CD14-positive monocyte (primary cell): ENCODE measurements around the gene RALGAPA1. TPM values are rescaled to one million over a fixed set of nuclear protein-coding genes. Genes with fewer than 3 reads are reported as not detected.

Experiments
- DNase-seq, 3 donors: peaks; one replicate each; pipeline ENCODE4 v3.0.0-alpha.2; 2011 to 2022
- H2AFZ ChIP-seq: 2 replicates; pipeline ENCODE4 v1.6.0; 2012; ENCODE audit warnings: mild to moderate bottlenecking, low read depth, low read length, inconsistent platforms; ENCODE audit not compliant: insufficient read depth, poor library complexity, severe bottlenecking
- H3K27ac ChIP-seq, 2 donors: 1 replicate in 1 of 2; 2 replicates in 1 of 2; pipeline ENCODE4 v1.5.1; 2012 to 2013; ENCODE audit warnings: low read length in 2 of 2, control low read depth in 1 of 2, inconsistent platforms in 1 of 2, low read depth in 1 of 2, mild to moderate bottlenecking in 1 of 2
- H3K27me3 ChIP-seq, 2 donors: one replicate each; pipeline versions ENCODE4 v1.6.0 to v1.6.1; 2011 to 2013; ENCODE audit warnings: low read length in 2 of 2; ENCODE audit not compliant: control insufficient read depth in 2 of 2, insufficient read depth in 2 of 2
- H3K36me3 ChIP-seq, 2 donors: replicated peaks in 1 of 2; 1 replicate in 1 of 2; 2 replicates in 1 of 2; pipeline versions ENCODE4 v1.5.1 to v1.6.1; 2012 to 2013; ENCODE audit warnings: low read length in 2 of 2, control low read depth in 1 of 2, inconsistent platforms in 1 of 2, mild to moderate bottlenecking in 1 of 2; ENCODE audit not compliant: insufficient read depth in 2 of 2, control insufficient read depth in 1 of 2
- H3K4me1 ChIP-seq, 2 donors: 1 replicate in 1 of 2; 2 replicates in 1 of 2; pipeline versions ENCODE4 v1.5.1 to v1.6.1; 2012 to 2013; ENCODE audit warnings: low read length in 2 of 2, control low read depth in 1 of 2, inconsistent platforms in 1 of 2, mild to moderate bottlenecking in 1 of 2, moderate library complexity in 1 of 2; ENCODE audit not compliant: insufficient read depth in 2 of 2, control insufficient read depth in 1 of 2
- H3K4me2 ChIP-seq: replicated peaks from 2 replicates; pipeline ENCODE3; 2012; ENCODE audit warnings: low read length, moderate library complexity, mild to moderate bottlenecking; ENCODE audit not compliant: poor library complexity, severe bottlenecking; ENCODE audit errors: extremely low read depth
- H3K4me3 ChIP-seq, 3 experiments: fragments of 200-600 bp in 1 of 3; sonication (generic) in 1 of 3; replicated peaks in 1 of 3; 1 replicate in 2 of 3; 2 replicates in 1 of 3; pipeline ENCODE4 v1.5.1; 2011 to 2013; ENCODE audit warnings: low read length in 3 of 3, mild to moderate bottlenecking in 3 of 3, control low read depth in 2 of 3, low read depth in 2 of 3, inconsistent platforms in 1 of 3, moderate library complexity in 1 of 3
- H3K79me2 ChIP-seq: 2 replicates; pipeline ENCODE4 v1.6.0; 2012; ENCODE audit warnings: mild to moderate bottlenecking, control low read depth, inconsistent platforms, low read length, moderate library complexity; ENCODE audit not compliant: insufficient read depth
- H3K9ac ChIP-seq: 2 replicates; pipeline ENCODE4 v1.6.0; 2017; ENCODE audit warnings: low read length, mild to moderate bottlenecking; ENCODE audit not compliant: insufficient read depth, poor library complexity, severe bottlenecking
- H3K9me3 ChIP-seq, 2 donors: replicated peaks in 1 of 2; 1 replicate in 1 of 2; 2 replicates in 1 of 2; pipeline versions ENCODE4 v1.5.1 to v1.6.1; 2012 to 2013; ENCODE audit warnings: low read length in 2 of 2, control low read depth in 1 of 2; ENCODE audit not compliant: control insufficient read depth in 1 of 2, insufficient read depth in 1 of 2
- H4K20me1 ChIP-seq: 2 replicates; pipeline ENCODE4 v1.6.0; 2012; ENCODE audit warnings: mild to moderate bottlenecking, low read length, control low read depth, moderate library complexity; ENCODE audit not compliant: insufficient read depth
- H3K27ac Mint-ChIP-seq, 7 donors: one replicate each; pipeline ENCODE4 v1.8.0; 2020; ENCODE audit warnings: mild to moderate bottlenecking in 7 of 7, mixed read lengths in 7 of 7, moderate library complexity in 6 of 7, inconsistent platforms in 2 of 7
- H3K27me3 Mint-ChIP-seq, 3 donors: one replicate each; pipeline ENCODE4 v1.8.0; 2021 to 2022; ENCODE audit warnings: low read depth in 3 of 3, mild to moderate bottlenecking in 3 of 3, mixed read lengths in 3 of 3, moderate library complexity in 3 of 3, inconsistent platforms in 1 of 3
- H3K36me3 Mint-ChIP-seq, 2 donors: one replicate each; pipeline ENCODE4 v1.8.0; 2020; ENCODE audit warnings: mixed read lengths in 2 of 2, inconsistent platforms in 1 of 2, mild to moderate bottlenecking in 1 of 2
- H3K4me1 Mint-ChIP-seq: one replicate; pipeline ENCODE4 v1.8.0; 2020; ENCODE audit warnings: mild to moderate bottlenecking, mixed read lengths
- H3K4me3 Mint-ChIP-seq, 2 donors: one replicate each; pipeline ENCODE4 v1.8.0; 2020; ENCODE audit warnings: mild to moderate bottlenecking in 2 of 2, mixed read lengths in 2 of 2, moderate library complexity in 1 of 2
- H3K9me3 Mint-ChIP-seq, 7 donors: one replicate each; pipeline ENCODE4 v1.8.0; 2020 to 2022; ENCODE audit warnings: mixed read lengths in 7 of 7, mild to moderate bottlenecking in 6 of 7, moderate library complexity in 6 of 7, inconsistent platforms in 2 of 7
- CTCF ChIP-seq: fragments of 200-600 bp; IDR thresholded peaks from one replicate; pipeline ENCODE4 v1.8.0; 2022; ENCODE audit warnings: antibody characterized with exemption, mild to moderate bottlenecking
- WGBS: methylation state at CpG from one replicate; pipeline ENCODE4 v1.1.5; 2013; ENCODE audit warnings: missing lambda C conversion rate; ENCODE audit not compliant: insufficient coverage; 5-methylcytosine and 5-hydroxymethylcytosine counted together
- intact Hi-C, 2 donors: fragments of 100-400 bp; cut with micrococcal nuclease; formaldehyde crosslinking; loops; one replicate each; pipeline versions ENCODE4 v1.15.0 to v1.15.1; 2023
- polyA plus RNA-seq, 3 donors: library from polyadenylated mRNA; depleted of rRNA in 1 of 3; unstranded in 2 of 3; stranded (reverse) in 1 of 3; fragments of 300-500 nt in 2 of 3; fragments of >200 nt in 1 of 3; fragmentation: Illumina TruSeq in 2 of 3; gene quantifications; 1 replicate in 2 of 3; 2 replicates in 1 of 3; pipeline ENCODE4 v1.2.3, GENCODE V29; 2012 to 2021

Gene RALGAPA1
- polyA plus RNA-seq, 3 donors: 3.2 to 7.4 (median 4.1) TPM

DNA sequence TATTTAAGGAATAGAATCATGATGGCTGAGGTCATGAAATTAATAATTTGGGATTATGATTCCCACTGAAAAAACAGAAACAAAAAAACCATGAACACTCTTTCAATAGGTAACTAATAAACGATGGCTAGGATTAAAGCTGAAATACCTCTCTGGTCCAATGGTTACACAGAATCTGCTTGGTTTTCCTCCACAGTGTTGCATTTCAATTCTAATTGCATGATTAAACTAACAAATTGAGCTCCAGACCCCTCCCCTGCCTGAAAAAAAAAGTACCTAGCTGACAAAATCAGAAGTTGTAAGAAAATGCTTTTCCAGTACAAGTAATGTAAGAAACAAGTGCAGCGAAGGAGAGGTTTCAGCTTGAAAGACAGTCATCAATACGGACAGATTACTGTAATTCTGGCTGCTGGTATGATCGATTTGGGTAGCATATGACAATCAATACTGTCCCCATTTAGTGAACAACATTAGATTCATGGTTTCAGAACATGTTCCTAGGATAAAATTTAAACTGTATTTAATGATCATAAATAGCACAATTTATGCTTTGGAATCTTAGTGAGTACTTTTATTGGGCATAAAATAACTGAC lies 243.1 kb downstream of the RALGAPA1 start:
- WGBS: 100% methylated on average over 2 of the region's 4 CpGs
- H3K4me3 Mint-ChIP-seq: no peak overlapping the region
- no peaks in the 10 kb centered on the region for H3K4me1 Mint-ChIP-seq
- no peaks in the 10 kb centered on the region for H3K27me3 ChIP-seq
- no peak overlapping the region for H3K4me2 ChIP-seq
- no peaks in the 10 kb centered on the region for H3K79me2 ChIP-seq
- H3K4me3 ChIP-seq: no peak overlapping the region
- no peaks in the 10 kb centered on the region for H3K9me3 Mint-ChIP-seq
- TF ChIP-seq CTCF: no peak
- H3K27ac ChIP-seq: no peak overlapping the region
- no peaks in the 10 kb centered on the region for H3K36me3 Mint-ChIP-seq
- no peaks in the 10 kb centered on the region for H3K36me3 ChIP-seq
- intact Hi-C loops: no loop called here
- H3K9ac ChIP-seq: no peak overlapping the region
- no peaks in the 10 kb centered on the region for H3K4me1 ChIP-seq
- H3K27me3 Mint-ChIP-seq: no peaks in the 10 kb centered on the region
- H3K27ac Mint-ChIP-seq: no peak overlapping the region
- no peaks in the 10 kb centered on the region for H3K9me3 ChIP-seq
- DNase-seq: no peak
- no peaks in the 10 kb centered on the region for H4K20me1 ChIP-seq
- no peak overlapping the region for H2AFZ ChIP-seq

DNA sequence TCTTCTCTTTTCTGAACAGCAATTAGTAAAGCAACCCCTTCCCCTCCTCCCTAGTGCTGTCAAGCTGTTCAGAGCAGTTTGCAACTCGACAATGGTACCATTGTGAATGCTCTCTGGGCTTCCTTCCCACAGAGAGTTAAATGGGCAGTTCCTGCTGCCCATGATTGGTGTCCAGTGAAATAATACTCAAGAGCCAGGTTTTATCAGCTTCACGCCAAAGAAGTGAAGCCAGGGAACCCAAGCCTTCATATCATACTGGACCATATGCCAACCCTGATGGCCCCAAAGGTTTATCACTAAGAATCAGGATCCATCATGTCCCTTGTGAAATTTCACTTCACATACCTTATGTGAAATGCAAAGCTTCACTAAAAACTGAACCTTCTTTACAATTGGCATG lies 250.4 kb downstream of the RALGAPA1 start:
- WGBS: 93% methylated on average over 2 of the region's 2 CpGs
- H3K4me2 ChIP-seq: no peak overlapping the region
- no peaks in the 10 kb centered on the region for H3K4me1 Mint-ChIP-seq
- H3K4me1 ChIP-seq: no peaks in the 10 kb centered on the region
- H3K27ac Mint-ChIP-seq: no peak overlapping the region
- H4K20me1 ChIP-seq: no peaks in the 10 kb centered on the region
- DNase-seq: no peak
- intact Hi-C loops: no loop called here
- no peak overlapping the region for H3K27ac ChIP-seq
- H3K9me3 ChIP-seq: no peaks in the 10 kb centered on the region
- H3K27me3 Mint-ChIP-seq: no peaks in the 10 kb centered on the region
- no peaks in the 10 kb centered on the region for H3K79me2 ChIP-seq
- no peaks in the 10 kb centered on the region for H3K36me3 ChIP-seq
- H3K27me3 ChIP-seq: no peaks in the 10 kb centered on the region
- no peak overlapping the region for H2AFZ ChIP-seq
- no peaks in the 10 kb centered on the region for H3K9me3 Mint-ChIP-seq
- no peak for TF ChIP-seq CTCF
- no peak overlapping the region for H3K9ac ChIP-seq
- H3K36me3 Mint-ChIP-seq: no peaks in the 10 kb centered on the region
- no peak overlapping the region for H3K4me3 Mint-ChIP-seq
- H3K4me3 ChIP-seq: no peak overlapping the region
